HL-60 (cell line): Measurements from ENCODE around the gene OSBPL6.

Source experiments
- DNase-seq, 2 experiments: peaks; one replicate each; pipeline ENCODE4 v3.0.0-alpha.2; 2010 to 2020; ENCODE audit warnings: low read depth in 1 of 2, low spot score in 1 of 2
- H3K27ac ChIP-seq: fragments of 250-450 bp; sonication (Bioruptor Pico); replicated peaks from 2 replicates; pipeline ENCODE4 v1.5.1; 2020; ENCODE audit warnings: mild to moderate bottlenecking, moderate library complexity
- H3K27me3 ChIP-seq: fragments of 250-450 bp; sonication (Bioruptor Pico); 2 replicates; pipeline ENCODE4 v1.5.1; 2021; ENCODE audit warnings: mild to moderate bottlenecking, moderate library complexity; ENCODE audit not compliant: insufficient read depth, poor library complexity, severe bottlenecking
- H3K4me3 ChIP-seq: replicated peaks from 2 replicates; pipeline ENCODE4 v1.5.1; 2011; ENCODE audit warnings: mild to moderate bottlenecking, control low read depth, low read length; ENCODE audit not compliant: insufficient read depth
- GABPA ChIP-seq: IDR thresholded peaks from 2 replicates; pipeline ENCODE4 v1.6.1; 2012; ENCODE audit warnings: low read depth
- POLR2AphosphoS5 ChIP-seq: IDR thresholded peaks from 2 replicates; pipeline ENCODE4 v1.6.1; 2012; ENCODE audit warnings: low read depth
- SPI1 ChIP-seq: IDR thresholded peaks from 2 replicates; pipeline ENCODE4 v1.6.1; 2012; ENCODE audit warnings: low read depth, mild to moderate bottlenecking, borderline replicate concordance
- TF ChIP-seq, protein P1 (sequence below): IDR thresholded peaks from 2 replicates; pipeline ENCODE4 v1.6.1; 2012; ENCODE audit warnings: low read depth; ENCODE audit not compliant: insufficient replicate concordance
- TF ChIP-seq, protein P2 (sequence below): IDR thresholded peaks from one replicate; pipeline ENCODE4 v1.5.1; 2011; ENCODE audit warnings: low read length, control low read depth, inconsistent platforms; ENCODE audit not compliant: insufficient read depth

OSBPL6 gene

DNA sequence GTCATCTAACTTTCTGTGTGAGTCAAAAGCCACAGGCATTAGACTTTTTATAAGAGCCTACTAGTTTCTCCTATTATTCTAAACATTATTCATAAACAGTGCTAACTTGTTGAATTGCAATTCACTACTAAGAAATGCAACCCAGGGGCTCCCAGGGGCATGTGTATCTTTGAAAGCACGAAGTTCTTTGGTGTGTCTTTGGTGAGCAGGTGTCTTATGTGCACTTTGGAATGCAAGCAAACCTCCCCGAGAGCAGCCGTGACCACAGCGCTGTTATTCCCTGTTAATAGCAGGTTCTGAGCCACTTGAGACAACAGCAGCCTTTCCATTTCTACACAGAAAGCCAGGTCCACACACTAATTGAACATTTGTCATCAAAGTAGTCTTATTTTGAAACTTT lies 133.2 kb downstream of the OSBPL6 start:
- no peak for TF ChIP-seq POLR2AphosphoS5
- no peak for TF ChIP-seq GABPA
- TF ChIP-seq, protein P1, sequence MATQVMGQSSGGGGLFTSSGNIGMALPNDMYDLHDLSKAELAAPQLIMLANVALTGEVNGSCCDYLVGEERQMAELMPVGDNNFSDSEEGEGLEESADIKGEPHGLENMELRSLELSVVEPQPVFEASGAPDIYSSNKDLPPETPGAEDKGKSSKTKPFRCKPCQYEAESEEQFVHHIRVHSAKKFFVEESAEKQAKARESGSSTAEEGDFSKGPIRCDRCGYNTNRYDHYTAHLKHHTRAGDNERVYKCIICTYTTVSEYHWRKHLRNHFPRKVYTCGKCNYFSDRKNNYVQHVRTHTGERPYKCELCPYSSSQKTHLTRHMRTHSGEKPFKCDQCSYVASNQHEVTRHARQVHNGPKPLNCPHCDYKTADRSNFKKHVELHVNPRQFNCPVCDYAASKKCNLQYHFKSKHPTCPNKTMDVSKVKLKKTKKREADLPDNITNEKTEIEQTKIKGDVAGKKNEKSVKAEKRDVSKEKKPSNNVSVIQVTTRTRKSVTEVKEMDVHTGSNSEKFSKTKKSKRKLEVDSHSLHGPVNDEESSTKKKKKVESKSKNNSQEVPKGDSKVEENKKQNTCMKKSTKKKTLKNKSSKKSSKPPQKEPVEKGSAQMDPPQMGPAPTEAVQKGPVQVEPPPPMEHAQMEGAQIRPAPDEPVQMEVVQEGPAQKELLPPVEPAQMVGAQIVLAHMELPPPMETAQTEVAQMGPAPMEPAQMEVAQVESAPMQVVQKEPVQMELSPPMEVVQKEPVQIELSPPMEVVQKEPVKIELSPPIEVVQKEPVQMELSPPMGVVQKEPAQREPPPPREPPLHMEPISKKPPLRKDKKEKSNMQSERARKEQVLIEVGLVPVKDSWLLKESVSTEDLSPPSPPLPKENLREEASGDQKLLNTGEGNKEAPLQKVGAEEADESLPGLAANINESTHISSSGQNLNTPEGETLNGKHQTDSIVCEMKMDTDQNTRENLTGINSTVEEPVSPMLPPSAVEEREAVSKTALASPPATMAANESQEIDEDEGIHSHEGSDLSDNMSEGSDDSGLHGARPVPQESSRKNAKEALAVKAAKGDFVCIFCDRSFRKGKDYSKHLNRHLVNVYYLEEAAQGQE, result no peak
- TF ChIP-seq SPI1, result no peak
- TF ChIP-seq, protein P2, sequence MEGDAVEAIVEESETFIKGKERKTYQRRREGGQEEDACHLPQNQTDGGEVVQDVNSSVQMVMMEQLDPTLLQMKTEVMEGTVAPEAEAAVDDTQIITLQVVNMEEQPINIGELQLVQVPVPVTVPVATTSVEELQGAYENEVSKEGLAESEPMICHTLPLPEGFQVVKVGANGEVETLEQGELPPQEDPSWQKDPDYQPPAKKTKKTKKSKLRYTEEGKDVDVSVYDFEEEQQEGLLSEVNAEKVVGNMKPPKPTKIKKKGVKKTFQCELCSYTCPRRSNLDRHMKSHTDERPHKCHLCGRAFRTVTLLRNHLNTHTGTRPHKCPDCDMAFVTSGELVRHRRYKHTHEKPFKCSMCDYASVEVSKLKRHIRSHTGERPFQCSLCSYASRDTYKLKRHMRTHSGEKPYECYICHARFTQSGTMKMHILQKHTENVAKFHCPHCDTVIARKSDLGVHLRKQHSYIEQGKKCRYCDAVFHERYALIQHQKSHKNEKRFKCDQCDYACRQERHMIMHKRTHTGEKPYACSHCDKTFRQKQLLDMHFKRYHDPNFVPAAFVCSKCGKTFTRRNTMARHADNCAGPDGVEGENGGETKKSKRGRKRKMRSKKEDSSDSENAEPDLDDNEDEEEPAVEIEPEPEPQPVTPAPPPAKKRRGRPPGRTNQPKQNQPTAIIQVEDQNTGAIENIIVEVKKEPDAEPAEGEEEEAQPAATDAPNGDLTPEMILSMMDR, result no peak
- H3K27me3 ChIP-seq, result no peaks in the 10 kb centered on the region
- H3K4me3 ChIP-seq, result no peak overlapping the region
- DNase-seq, result no peak
- H3K27ac ChIP-seq, result no peak overlapping the region

DNA sequence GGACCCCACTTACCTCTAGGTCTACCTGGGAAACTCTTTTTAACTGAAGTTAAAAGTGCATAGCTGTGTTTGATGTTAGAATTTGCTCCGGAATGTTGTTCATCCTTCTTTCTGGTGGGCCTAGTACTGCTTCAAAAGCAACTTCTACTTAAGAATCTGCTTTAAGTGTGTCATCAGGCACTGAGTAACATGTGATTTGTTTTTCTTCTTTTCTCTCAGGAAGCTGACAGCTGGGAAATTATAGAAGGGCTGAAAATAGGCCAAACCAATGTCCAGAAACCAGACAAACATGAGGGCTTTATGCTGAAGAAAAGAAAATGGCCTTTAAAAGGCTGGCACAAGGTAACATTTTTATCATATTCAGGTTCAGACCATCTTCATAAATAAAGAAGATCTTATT lies 133.7 kb downstream of the OSBPL6 start:
- TF ChIP-seq, protein P1, result no peak
- TF ChIP-seq POLR2AphosphoS5, result no peak
- TF ChIP-seq, protein P2, result no peak
- TF ChIP-seq SPI1, result no peak
- TF ChIP-seq GABPA, result no peak
- Histone ChIP-seq H3K27ac (no peak overlapping the region), H3K4me3 (no peak overlapping the region), H3K27me3 (no peaks in the 10 kb centered on the region)
- DNase-seq, result no peak

DNA sequence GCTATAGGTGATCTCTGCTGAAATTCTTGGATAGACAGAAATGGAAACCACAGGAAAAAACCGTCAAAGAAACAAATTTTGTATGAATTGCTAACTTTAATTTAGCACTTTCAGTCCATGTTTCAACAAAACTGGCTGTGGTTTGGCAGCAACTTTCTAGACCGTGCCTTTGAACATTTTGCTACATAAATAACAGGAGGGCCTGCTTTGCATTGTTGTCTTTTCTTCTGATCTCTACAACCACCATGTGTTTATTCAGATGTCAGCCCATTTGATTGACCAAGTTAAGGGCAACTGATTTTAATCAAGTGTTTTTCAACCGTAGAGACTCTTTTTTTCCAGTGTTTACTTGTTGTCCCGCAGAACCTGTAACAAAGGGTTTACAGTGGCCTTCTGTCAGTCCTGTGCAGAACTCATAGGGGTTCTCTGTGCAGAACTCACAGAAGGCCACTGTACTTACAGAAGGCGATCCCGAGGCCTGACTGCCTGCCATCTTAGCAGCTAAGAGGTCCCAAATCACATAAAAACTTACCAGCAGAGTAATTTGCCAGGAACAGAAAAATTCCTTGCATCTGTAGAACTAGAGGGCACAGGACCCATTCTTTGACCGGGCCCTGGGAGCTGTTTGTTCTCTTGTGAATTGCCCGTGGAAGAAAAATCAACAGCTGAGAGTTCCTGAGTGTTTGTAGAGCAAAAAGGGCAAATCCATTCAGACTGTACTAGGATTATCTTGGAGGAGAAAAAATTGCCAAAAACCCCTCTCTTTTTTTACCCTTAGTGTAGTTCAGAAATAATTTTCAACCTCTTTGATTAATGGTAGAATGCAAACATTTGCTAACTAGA lies 136.1 kb downstream of the OSBPL6 start:
- no peak overlapping the region for H3K27ac ChIP-seq
- H3K27me3 ChIP-seq, result no peaks in the 10 kb centered on the region
- no peak for TF ChIP-seq POLR2AphosphoS5
- TF ChIP-seq, protein P1, result no peak
- no peak for TF ChIP-seq GABPA
- TF ChIP-seq SPI1, result no peak
- TF ChIP-seq, protein P2, result no peak
- no peak for DNase-seq
- no peak overlapping the region for H3K4me3 ChIP-seq
